ENCODE results near the gene NEK11. TPM values are rescaled to one million over a fixed set of nuclear protein-coding genes. Genes with fewer than 3 reads are reported as not detected.

NEK11 gene
- total and polyA plus RNA-seq, 8 donors = 0.45 to 24.2 (median 2.3) TPM; not detected in 1

- Histone ChIP-seq H3K27me3 (no peaks in the 10 kb centered on the region), H3K4me1 (no peaks in the 10 kb centered on the region), H3K36me3 (peaks cover 0 to 4% (median 0%) of the 10 kb centered on the region in 4 donors), H3K27ac (no peak overlapping the region), H3K9me3 (no peaks in the 10 kb centered on the region), H3K4me3 (no peak overlapping the region)
- DNase-seq = no peak
- WGBS, 5 donors = 72 to 84% (median 74%) methylated on average over 3 of the region's 3 CpGs
- TF ChIP-seq EP300 (IDR thresholded peaks at IDR 0.05) (no peak), POLR2AphosphoS5 (IDR thresholded peaks at IDR 0.05) (no peak), CTCF (IDR thresholded peaks at IDR 0.05) (no peak), POLR2A (IDR thresholded peaks at IDR 0.05) (no peak)
- intact Hi-C loops (cut with DNase I; ENCODE audit: low total_unique reads) = no loop called here
These were observed 23.3 kb downstream of the NEK11 start for GRCh38 chr3:131050001-131050400.

GRCh38 chr3:131053043-131053859, 26.6 kb downstream of the NEK11 start:
- TF ChIP-seq CTCF (IDR thresholded peaks at IDR 0.05) (no peak), POLR2AphosphoS5 (IDR thresholded peaks at IDR 0.05) (no peak), EP300 (IDR thresholded peaks at IDR 0.05) (no peak), POLR2A (IDR thresholded peaks at IDR 0.05) (no peak)
- H3K4me3 ChIP-seq = no peak overlapping the region
- no peak overlapping the region for H3K27ac ChIP-seq
- no peak for DNase-seq
- peaks cover 0 to 2% (median 0%) of the 10 kb centered on the region in 4 donors for H3K36me3 ChIP-seq
- intact Hi-C loops (cut with DNase I; ENCODE audit: low total_unique reads) = no loop called here
- no peaks in the 10 kb centered on the region for H3K27me3 ChIP-seq
- H3K4me1 ChIP-seq = no peaks in the 10 kb centered on the region
- WGBS, 5 donors = 79 to 87% (median 81%) methylated on average over 3 of the region's 3 CpGs
- no peaks in the 10 kb centered on the region for H3K9me3 ChIP-seq

- Histone ChIP-seq H3K27ac (no peak overlapping the region), H3K4me1 (peaks cover 0 to 2% (median 0%) of the 10 kb centered on the region in 4 donors), H3K9me3 (no peaks in the 10 kb centered on the region), H3K27me3 (no peaks in the 10 kb centered on the region), H3K4me3 (no peak overlapping the region), H3K36me3 (no peaks in the 10 kb centered on the region)
- no peak for TF ChIP-seq POLR2AphosphoS5 (IDR thresholded peaks at IDR 0.05)
- TF ChIP-seq EP300 (IDR thresholded peaks at IDR 0.05) = no peak
- no peak for TF ChIP-seq CTCF (IDR thresholded peaks at IDR 0.05)
- no peak for TF ChIP-seq POLR2A (IDR thresholded peaks at IDR 0.05)
- DNase-seq = no peak
- intact Hi-C loops (cut with DNase I; ENCODE audit: low total_unique reads) = no loop called here
These were observed 41.3 kb downstream of the NEK11 start for GRCh38 chr3:131067983-131068382.

GRCh38 chr3:131072099-131072559, 45.5 kb downstream of the NEK11 start:
- no peak for TF ChIP-seq CTCF (IDR thresholded peaks at IDR 0.05)
- no peak for TF ChIP-seq POLR2AphosphoS5 (IDR thresholded peaks at IDR 0.05)
- no peak for TF ChIP-seq POLR2A (IDR thresholded peaks at IDR 0.05)
- TF ChIP-seq EP300 (IDR thresholded peaks at IDR 0.05) = no peak
- WGBS, 5 donors = 47 to 65% (median 56%) methylated on average over 2 of the region's 2 CpGs
- H3K4me1 ChIP-seq = no peaks in the 10 kb centered on the region
- H3K4me3 ChIP-seq = no peak overlapping the region
- H3K27ac ChIP-seq = no peak overlapping the region
- no peaks in the 10 kb centered on the region for H3K27me3 ChIP-seq
- no peaks in the 10 kb centered on the region for H3K9me3 ChIP-seq
- DNase-seq = no peak
- H3K36me3 ChIP-seq = no peaks in the 10 kb centered on the region
- intact Hi-C loops (cut with DNase I; ENCODE audit: low total_unique reads) = no loop called here
